GM12878 (cell line): ENCODE measurements around the gene TFB1M. TPM values are rescaled to one million over a fixed set of nuclear protein-coding genes. Genes with fewer than 3 reads are reported as not detected.

Experiments
- ATAC-seq: fragments of 200-7000 bp; cut with Tn5 transposase; 3 replicates; pipeline ENCODE4 v1.9.1; 2020; ENCODE audit warnings: mild to moderate bottlenecking, moderate library complexity
- BruUV-seq: library from RNA; stranded (reverse); fragments of 400-500 nt; replicated peaks from 2 replicates; lab custom pipeline; 2021; lab: Mats Ljungman, UMichigan
- CTCF ChIA-PET: fragments of 300-600 bp; sonication (Branson Sonifier 250); formaldehyde crosslinking; extraction: SDS; loops from one replicate; lab custom pipeline; 2021; ENCODE audit warnings: inconsistent platforms; lab: Yijun Ruan, JAX
- POLR2A ChIA-PET: fragments of 350-600 bp; formaldehyde crosslinking; extraction: SDS; loops from one replicate; lab custom pipeline; 2021; ENCODE audit warnings: inconsistent platforms; lab: Charles Lee
- RAD21 ChIA-PET: fragments of 300-600 bp; sonication (Branson Sonifier 250); formaldehyde crosslinking; loops from one replicate; lab custom pipeline; 2023; ENCODE audit warnings: antibody characterized with exemption; ENCODE audit not compliant: unreplicated experiment; lab: Charles Lee
- SMC1A ChIA-PET: fragments of 300-600 bp; sonication (Branson Sonifier 250); formaldehyde crosslinking; loops from one replicate; lab custom pipeline; 2023; ENCODE audit not compliant: unreplicated experiment, uncharacterized antibody; lab: Charles Lee
- DNase-seq: peaks from one replicate; pipeline ENCODE4 v3.0.0-alpha.2; 2011; ENCODE audit warnings: low read depth, low spot score
- FAIRE-seq: peaks from 3 replicates; lab custom pipeline; 2011; peaks lifted over from hg19 to GRCh38; lab: Jason Lieb, UNC
- H2AFZ ChIP-seq: 2 replicates; pipeline ENCODE4 v1.6.0; 2011; ENCODE audit warnings: low read depth, low read length, control low read depth; ENCODE audit not compliant: control insufficient read depth
- H3K27ac ChIP-seq: 2 replicates; pipeline ENCODE4 v1.5.1; 2011; ENCODE audit warnings: control low read depth; ENCODE audit not compliant: control insufficient read depth, insufficient read depth
- H3K27me3 ChIP-seq, 2 experiments: replicated peaks in 1 of 2; 2 replicates each; pipeline versions ENCODE4 v1.6.0 to v1.6.1; 2011; ENCODE audit warnings: low read length in 1 of 2; ENCODE audit not compliant: control insufficient read depth in 2 of 2, insufficient read depth in 2 of 2
- H3K36me3 ChIP-seq, 2 experiments: 2 replicates each; pipeline ENCODE4 v1.5.1; 2011; ENCODE audit warnings: low read length in 1 of 2; ENCODE audit not compliant: control insufficient read depth in 2 of 2, insufficient read depth in 2 of 2
- H3K4me1 ChIP-seq: 2 replicates; pipeline ENCODE4 v1.6.1; 2011; ENCODE audit warnings: mild to moderate bottlenecking, low read length, moderate library complexity, mixed read lengths; ENCODE audit not compliant: control insufficient read depth, insufficient read depth
- H3K4me2 ChIP-seq: 2 replicates; pipeline ENCODE4 v1.6.0; 2011; ENCODE audit warnings: control low read depth; ENCODE audit not compliant: control insufficient read depth, insufficient read depth
- H3K4me3 ChIP-seq: fragments of 200-600 bp; sonication (generic); 2 replicates; pipeline ENCODE4 v1.5.1; 2016
- H3K79me2 ChIP-seq: 2 replicates; pipeline ENCODE4 v1.6.0; 2011; ENCODE audit warnings: low read length; ENCODE audit not compliant: control insufficient read depth, insufficient read depth
- H3K9ac ChIP-seq: 2 replicates; pipeline ENCODE4 v1.8.0; 2011; ENCODE audit warnings: low read length, control low read depth, mixed read lengths; ENCODE audit not compliant: control insufficient read depth, insufficient read depth
- H3K9me3 ChIP-seq: replicated peaks from 3 replicates; pipeline ENCODE4 v1.5.1; 2011; ENCODE audit warnings: mild to moderate bottlenecking, low read length; ENCODE audit not compliant: control insufficient read depth, insufficient read depth
- H4K20me1 ChIP-seq: 2 replicates; pipeline ENCODE4 v1.6.0; 2011; ENCODE audit not compliant: control insufficient read depth, insufficient read depth
- CBX3 ChIP-seq: fragments of 200-600 bp; sonication (generic); IDR thresholded peaks from 2 replicates; pipeline ENCODE4 v1.6.1; 2016; ENCODE audit warnings: low read depth, borderline replicate concordance
- EED ChIP-seq: sonication (generic); IDR thresholded peaks from 2 replicates; pipeline ENCODE4 v1.6.1; 2016; ENCODE audit warnings: antibody characterized with exemption, low read depth
- MYB ChIP-seq: fragments of 150-350 bp; IDR thresholded peaks from 2 replicates; pipeline ENCODE4 v1.6.1; 2014; ENCODE audit warnings: mild to moderate bottlenecking, low read depth, low read length, borderline replicate concordance
- NFYB ChIP-seq: IDR thresholded peaks from 2 replicates; pipeline ENCODE4 v1.6.1; 2011; ENCODE audit warnings: low read depth, mild to moderate bottlenecking, low read length, improper control_type of control experiment, moderate library complexity; ENCODE audit not compliant: insufficient read depth
- PBX3 ChIP-seq: IDR thresholded peaks from 2 replicates; pipeline ENCODE4 v1.6.1; 2011; ENCODE audit warnings: mild to moderate bottlenecking, low read depth, low read length, moderate library complexity; ENCODE audit not compliant: insufficient replicate concordance
- POU2F2 ChIP-seq: IDR thresholded peaks from 3 replicates; pipeline ENCODE4 v1.6.1; 2011; ENCODE audit warnings: low read depth, mild to moderate bottlenecking, low read length, borderline replicate concordance
- RAD21 ChIP-seq: IDR thresholded peaks from 2 replicates; pipeline ENCODE4 v1.6.1; 2011; ENCODE audit warnings: mild to moderate bottlenecking, low read depth, low read length, moderate library complexity; ENCODE audit not compliant: insufficient read depth
- SP1 ChIP-seq: IDR thresholded peaks from one replicate; pipeline ENCODE4 v1.6.1; 2011; ENCODE audit warnings: low read depth, low read length
- STAT3 ChIP-seq: IDR thresholded peaks from 2 replicates; pipeline ENCODE4 v1.6.1; 2011; ENCODE audit warnings: low read depth, low read length, improper control_type of control experiment
- TBL1XR1 ChIP-seq: IDR thresholded peaks from 2 replicates; pipeline ENCODE4 v1.6.1; 2012; ENCODE audit warnings: low read depth, low read length, improper control_type of control experiment
- ZZZ3 ChIP-seq: IDR thresholded peaks from 2 replicates; pipeline ENCODE4 v1.6.1; 2011; ENCODE audit warnings: low read depth; ENCODE audit not compliant: control insufficient read depth, insufficient read length
- WGBS: methylation state at CpG from one replicate; pipeline ENCODE4 v1.1.6; 2016; ENCODE audit warnings: low lambda C conversion rate; ENCODE audit not compliant: insufficient replicate concordance, insufficient coverage; ENCODE audit errors: missing lambda C conversion rate; 5-methylcytosine and 5-hydroxymethylcytosine counted together
- in situ Hi-C: fragments of 300-500 bp; cut with MboI; formaldehyde crosslinking; loops from 9 replicates; pipeline ENCODE4 v1.14.3; 2018; ENCODE audit warnings: mixed read lengths
- intact Hi-C: fragments of 100-400 bp; cut with micrococcal nuclease; formaldehyde crosslinking; loops from one replicate; pipeline ENCODE4 v1.14.2; 2022; ENCODE audit not compliant: unreplicated experiment
- polyA plus RNA-seq, 11 experiments: library from polyadenylated mRNA; depleted of rRNA in 4 of 11; unstranded in 6 of 11; stranded (reverse) in 5 of 11; fragments of >200 nt; fragmentation: Nextera tagmentation in 4 of 11; fragmentation: Illumina TruSeq in 1 of 11; extraction: Ambion mirVana in 4 of 11; extraction: Trizol in 1 of 11; gene quantifications; 1 replicate in 1 of 11; 2 replicates in 10 of 11; pipeline versions ENCODE4 v1.2.1 to v1.2.3, GENCODE V29; 2011 to 2016; ENCODE audit warnings: inconsistent platforms in 2 of 11, missing spikeins in 2 of 11, low read depth in 1 of 11
- total RNA-seq, 4 experiments: library from RNA; depleted of rRNA in 3 of 4; stranded (reverse); fragments of >200 nt in 3 of 4; fragmentation: Illumina TruSeq in 1 of 4; extraction: Trizol in 1 of 4; gene quantifications; 2 replicates each; pipeline versions ENCODE4 v1.2.1 to v1.2.3, GENCODE V29; 2013 to 2021

TFB1M gene
- total and polyA plus RNA-seq, 10 of the 15 experiments (the other 5 are each of a cell fraction or from before 2014, with no cell fraction given), result 29.9 to 117 (median 41.3) TPM

- ChIA-PET CTCF (interaction anchor here (0.9 to 2.7 kb wide), 11 partner anchors 8 to 103 kb away, joined by 3 to 13 read pairs (median 4); partner anchors contain the start of gene CLDN20), POLR2A (interaction anchor here (0.6 to 1.0 kb wide), 2 partner anchors 37 to 42 kb away, joined by 3 read pairs; no protein-coding TSS in a partner anchor), RAD21 (interaction anchor here (1.2 to 1.9 kb wide), 3 partner anchors 9 to 349 kb away, joined by 3 to 4 read pairs (median 3); no protein-coding TSS in a partner anchor), SMC1A (interaction anchor here (1.2 to 2.4 kb wide), 7 partner anchors 12 to 99 kb away, joined by 3 to 10 read pairs (median 4); no protein-coding TSS in a partner anchor)
- Histone ChIP-seq H3K4me2 (no peak overlapping the region), H3K4me1 (no peaks in the 10 kb centered on the region), H3K27me3 (no peaks in the 10 kb centered on the region), H3K4me3 (no peak overlapping the region), H2AFZ (no peak overlapping the region), H3K79me2 (no peaks in the 10 kb centered on the region), H3K27ac (no peak overlapping the region), H4K20me1 (no peaks in the 10 kb centered on the region), H3K9ac (no peak overlapping the region), H3K36me3 (peaks cover 5 to 18% of the 10 kb centered on the region in 2 experiments), H3K9me3 (no peaks in the 10 kb centered on the region)
- ATAC-seq (no peak), FAIRE-seq (no peak), DNase-seq (no peak)
- no peak for TF ChIP-seq NFYB
- no peak for TF ChIP-seq RAD21
- no peak for TF ChIP-seq CBX3
- no peak for TF ChIP-seq STAT3
- no peak for TF ChIP-seq EED
- BruUV-seq, result no TSS peak
- intact Hi-C loops (no loop called here), in situ Hi-C loops (no loop called here)
Measured at GRCh38 chr6:155276638-155277037, 37.6 kb downstream of the TFB1M start.

GRCh38 chr6:155275808-155276480, 38.3 kb downstream of the TFB1M start:
- ATAC-seq, result no peak
- H3K79me2 ChIP-seq, result no peaks in the 10 kb centered on the region; the same call in 1 of the 2 replicates
- intact Hi-C loops (no loop called here), in situ Hi-C loops (no loop called here)
- WGBS, result 98% methylated on average over 10 of the region's 10 CpGs
- TF ChIP-seq ZZZ3, result no peak
- TF ChIP-seq SP1, result no peak
- no peak for TF ChIP-seq POU2F2
- TF ChIP-seq TBL1XR1, result no peak
- TF ChIP-seq PBX3, result no peak
- TF ChIP-seq MYB, result no peak
- FAIRE-seq, result no peak
- no peak overlapping the region for H2AFZ ChIP-seq
- no peak overlapping the region for H3K27ac ChIP-seq
- POLR2A ChIA-PET, result interaction anchor here (0.5 kb wide), 1 partner anchor 10 kb away, joined by 3 read pairs; no protein-coding TSS in a partner anchor
- CTCF ChIA-PET, result interaction anchor here (1.2 to 2.7 kb wide), 5 partner anchors 8 to 97 kb away, joined by 3 to 13 read pairs (median 4); no protein-coding TSS in a partner anchor
- no peak overlapping the region for H3K4me3 ChIP-seq
- no peak for DNase-seq
- RAD21 ChIA-PET, result interaction anchor here (1.2 kb wide), 1 partner anchor 28 kb away, joined by 3 read pairs; no protein-coding TSS in a partner anchor
- peaks cover 5 to 18% of the 10 kb centered on the region in 2 experiments for H3K36me3 ChIP-seq
- H3K9ac ChIP-seq, result no peak overlapping the region
- no peaks in the 10 kb centered on the region for H3K27me3 ChIP-seq
- SMC1A ChIA-PET, result interaction anchor here (1.2 to 2.4 kb wide), 6 partner anchors 13 to 212 kb away, joined by 3 to 10 read pairs (median 4); no protein-coding TSS in a partner anchor
- no peaks in the 10 kb centered on the region for H3K9me3 ChIP-seq
- H3K4me2 ChIP-seq, result no peak overlapping the region
- H3K4me1 ChIP-seq, result no peaks in the 10 kb centered on the region
- H4K20me1 ChIP-seq, result no peaks in the 10 kb centered on the region
- no TSS peak for BruUV-seq
